ENCODE measurements around the gene NECTIN2.

DNA sequence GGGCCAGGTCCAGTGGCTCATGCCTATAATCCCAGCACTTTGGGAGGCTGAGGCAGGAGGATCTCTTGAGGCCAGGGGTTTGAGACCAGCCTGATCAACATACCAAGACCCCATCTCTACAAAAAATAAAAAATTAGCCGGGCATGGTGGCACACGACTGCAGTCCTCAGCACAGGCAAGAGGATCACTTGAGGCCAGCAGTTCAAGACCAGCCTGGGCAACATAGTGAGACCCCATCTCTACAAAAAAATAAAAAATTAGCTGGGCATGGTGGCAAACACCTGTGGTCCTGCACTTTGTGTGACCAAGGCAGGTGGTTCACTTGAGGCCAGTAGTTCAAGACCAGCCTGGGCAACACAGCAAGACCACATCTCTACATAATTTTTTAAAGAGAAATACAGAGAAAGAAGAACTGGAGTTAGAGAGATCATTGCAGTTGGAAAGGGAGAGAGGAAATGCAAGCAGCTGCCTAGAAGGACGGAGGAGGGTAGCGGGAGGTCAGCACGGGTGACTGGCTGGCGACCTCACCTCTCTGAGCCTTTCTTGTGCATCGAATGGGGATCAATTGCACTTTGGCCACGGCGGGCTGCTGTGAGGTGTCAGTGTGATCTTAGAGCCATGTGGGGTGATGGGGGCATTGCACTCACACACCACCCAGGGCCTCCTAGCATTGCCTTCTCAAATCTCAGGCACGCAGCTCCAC, 23.3 kb upstream of the NECTIN2 start:
- TF ChIP-seq POLR2AphosphoS5 (IDR thresholded peaks at IDR 0.05; ENCODE audit: borderline replicate concordance, low read depth, low read length) (no peak), EZH2 (IDR thresholded peaks at IDR 0.05) (no peak)

Data from SK-N-MC (cell line).